ENCODE data around the gene PARD3.

Gene PARD3

DNA sequence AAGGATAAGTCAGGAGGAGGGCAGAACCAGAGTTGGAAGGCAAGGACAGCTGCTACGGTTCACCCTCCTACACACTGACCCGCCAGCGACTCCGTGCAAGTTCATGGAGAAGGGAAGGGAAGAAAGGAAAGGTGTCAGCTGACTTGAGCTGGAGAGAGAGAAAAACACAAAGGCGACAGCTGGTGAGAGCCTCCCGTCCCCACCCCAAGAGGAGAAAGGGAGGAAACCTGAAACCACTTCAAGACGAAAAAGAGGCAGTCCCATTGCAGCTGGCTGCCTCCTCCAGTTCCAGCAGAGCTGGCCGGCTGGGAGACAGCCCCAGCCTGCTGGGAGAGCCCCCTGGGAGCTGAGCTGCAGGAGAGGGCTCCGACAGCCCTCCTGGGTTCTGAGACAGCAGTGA, 75.2 kb downstream of the PARD3 start:
- H3K4me3 ChIP-seq (ENCODE audit: low read depth, low read length) = no peak overlapping the region
- no peak for DNase-seq (ENCODE audit: low read depth)

DNA sequence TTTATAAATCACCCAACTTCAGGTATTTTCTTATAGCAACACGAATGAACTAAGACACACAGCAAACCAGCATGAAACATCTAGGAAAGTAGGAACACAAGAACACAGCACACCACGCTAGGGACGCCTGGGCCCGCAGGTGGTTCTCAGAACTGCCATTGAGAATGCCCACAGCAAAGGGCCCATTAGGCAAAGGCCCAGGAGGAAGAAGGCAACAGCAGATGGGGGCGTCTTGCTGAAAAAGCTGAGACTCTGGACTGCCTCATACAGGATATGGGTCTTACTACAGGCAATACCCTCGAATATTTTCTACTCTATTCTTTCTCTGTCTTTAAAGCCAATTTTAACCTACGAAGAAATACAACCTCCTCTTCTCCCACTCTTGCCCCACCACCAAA, 77.3 kb downstream of the PARD3 start:
- DNase-seq (ENCODE audit: low read depth) = no peak
- TF ChIP-seq, protein P1, sequence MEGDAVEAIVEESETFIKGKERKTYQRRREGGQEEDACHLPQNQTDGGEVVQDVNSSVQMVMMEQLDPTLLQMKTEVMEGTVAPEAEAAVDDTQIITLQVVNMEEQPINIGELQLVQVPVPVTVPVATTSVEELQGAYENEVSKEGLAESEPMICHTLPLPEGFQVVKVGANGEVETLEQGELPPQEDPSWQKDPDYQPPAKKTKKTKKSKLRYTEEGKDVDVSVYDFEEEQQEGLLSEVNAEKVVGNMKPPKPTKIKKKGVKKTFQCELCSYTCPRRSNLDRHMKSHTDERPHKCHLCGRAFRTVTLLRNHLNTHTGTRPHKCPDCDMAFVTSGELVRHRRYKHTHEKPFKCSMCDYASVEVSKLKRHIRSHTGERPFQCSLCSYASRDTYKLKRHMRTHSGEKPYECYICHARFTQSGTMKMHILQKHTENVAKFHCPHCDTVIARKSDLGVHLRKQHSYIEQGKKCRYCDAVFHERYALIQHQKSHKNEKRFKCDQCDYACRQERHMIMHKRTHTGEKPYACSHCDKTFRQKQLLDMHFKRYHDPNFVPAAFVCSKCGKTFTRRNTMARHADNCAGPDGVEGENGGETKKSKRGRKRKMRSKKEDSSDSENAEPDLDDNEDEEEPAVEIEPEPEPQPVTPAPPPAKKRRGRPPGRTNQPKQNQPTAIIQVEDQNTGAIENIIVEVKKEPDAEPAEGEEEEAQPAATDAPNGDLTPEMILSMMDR (IDR thresholded peaks at IDR 0.05; ENCODE audit: low read depth, low read length, missing control alignments) = no peak

More for the DNA sequence above, 75.2 kb downstream of the PARD3 start:
- TF ChIP-seq, protein P1 (IDR thresholded peaks at IDR 0.05; ENCODE audit: low read depth, low read length, missing control alignments) = no peak

DNA sequence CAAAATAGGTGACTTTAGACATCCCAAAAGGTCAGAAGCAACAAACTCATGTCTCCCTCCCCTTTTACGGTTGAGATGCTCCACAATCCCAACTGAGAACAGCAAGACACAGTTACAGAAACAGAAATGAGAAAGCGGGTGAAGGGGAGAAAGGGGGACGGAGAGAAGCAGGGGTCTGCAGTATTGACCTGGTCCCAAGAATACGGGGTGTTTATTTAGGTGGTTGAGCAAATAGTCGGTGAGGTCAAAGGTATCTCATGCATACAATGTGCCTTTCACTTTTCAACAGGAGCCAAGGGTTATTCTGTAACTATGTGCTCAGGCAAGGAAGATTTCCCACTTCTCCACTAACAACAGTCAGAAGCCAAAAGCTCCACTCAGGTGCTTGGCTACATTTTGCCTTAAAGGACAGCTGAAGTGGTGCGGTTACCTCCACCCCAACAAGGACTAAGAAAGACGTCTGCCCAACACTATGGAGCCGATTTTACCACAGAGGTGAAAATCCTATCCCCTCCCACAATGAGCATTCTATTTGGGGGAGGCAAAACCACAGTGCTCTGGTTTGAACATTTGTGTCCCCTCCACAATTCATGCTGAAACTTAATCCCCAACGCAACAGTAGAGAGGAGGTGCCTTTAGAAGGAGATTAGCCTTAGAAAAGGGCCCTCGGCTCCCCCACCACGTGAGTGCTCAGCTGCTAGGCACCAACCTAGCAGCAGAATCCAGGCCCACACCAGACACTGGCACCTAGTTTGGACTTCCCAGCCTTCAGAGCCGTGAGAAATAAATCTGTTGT, 77.9 kb downstream of the PARD3 start:
- DNase-seq (ENCODE audit: low read depth) = no peak

More for the DNA sequence above, 77.3 kb downstream of the PARD3 start:
- no peak overlapping the region for H3K4me3 ChIP-seq (ENCODE audit: low read depth, low read length)

DNA sequence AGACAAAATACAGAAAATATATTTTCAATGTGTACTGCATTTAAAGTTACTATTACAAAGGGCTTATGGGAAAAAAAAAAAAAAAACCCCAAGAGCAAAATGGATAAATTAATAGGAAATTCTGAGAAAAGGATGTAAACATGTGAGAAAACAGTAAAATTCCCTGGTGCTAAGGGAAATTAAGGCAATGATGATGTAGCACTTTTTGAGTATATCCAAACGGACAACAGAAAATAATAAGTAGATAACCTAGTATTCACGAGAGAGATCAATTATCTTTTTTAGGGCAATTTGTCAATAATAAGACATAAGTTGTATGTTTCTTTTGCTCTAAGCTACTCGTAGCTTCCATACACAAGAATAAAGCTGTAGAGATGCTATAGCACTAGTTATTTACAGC, 80.2 kb downstream of the PARD3 start:
- no peak for DNase-seq (ENCODE audit: low read depth)
- TF ChIP-seq, protein P1 (IDR thresholded peaks at IDR 0.05; ENCODE audit: low read depth, low read length, missing control alignments) = no peak
- no peak overlapping the region for H3K4me3 ChIP-seq (ENCODE audit: low read depth, low read length)

More for the DNA sequence above, 77.9 kb downstream of the PARD3 start:
- no peak overlapping the region for H3K4me3 ChIP-seq (ENCODE audit: low read depth, low read length)
- TF ChIP-seq, protein P1 (IDR thresholded peaks at IDR 0.05; ENCODE audit: low read depth, low read length, missing control alignments) = no peak

DNA sequence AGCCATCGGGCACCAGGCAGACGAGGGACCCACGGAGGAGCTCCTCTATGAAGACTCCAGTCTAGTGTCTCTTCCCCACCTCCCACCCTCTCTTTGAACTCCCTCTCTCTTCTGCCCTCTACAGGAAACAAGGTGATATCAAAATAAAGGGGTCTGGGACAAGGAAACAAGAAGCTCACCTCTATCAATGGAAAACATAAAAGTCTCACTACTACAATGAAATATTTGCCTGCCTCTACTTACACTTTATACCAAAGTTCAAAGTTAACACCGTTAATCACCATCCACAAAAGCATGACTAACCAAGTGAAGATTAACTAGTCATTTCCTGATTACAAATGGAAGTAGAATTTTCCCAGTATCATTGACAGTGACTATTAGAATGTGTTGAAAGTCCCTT, 82.2 kb downstream of the PARD3 start:
- no peak overlapping the region for H3K4me3 ChIP-seq (ENCODE audit: low read depth, low read length)
- no peak for DNase-seq (ENCODE audit: low read depth)
- TF ChIP-seq, protein P1 (IDR thresholded peaks at IDR 0.05; ENCODE audit: low read depth, low read length, missing control alignments) = peak; percentile 38

DNA sequence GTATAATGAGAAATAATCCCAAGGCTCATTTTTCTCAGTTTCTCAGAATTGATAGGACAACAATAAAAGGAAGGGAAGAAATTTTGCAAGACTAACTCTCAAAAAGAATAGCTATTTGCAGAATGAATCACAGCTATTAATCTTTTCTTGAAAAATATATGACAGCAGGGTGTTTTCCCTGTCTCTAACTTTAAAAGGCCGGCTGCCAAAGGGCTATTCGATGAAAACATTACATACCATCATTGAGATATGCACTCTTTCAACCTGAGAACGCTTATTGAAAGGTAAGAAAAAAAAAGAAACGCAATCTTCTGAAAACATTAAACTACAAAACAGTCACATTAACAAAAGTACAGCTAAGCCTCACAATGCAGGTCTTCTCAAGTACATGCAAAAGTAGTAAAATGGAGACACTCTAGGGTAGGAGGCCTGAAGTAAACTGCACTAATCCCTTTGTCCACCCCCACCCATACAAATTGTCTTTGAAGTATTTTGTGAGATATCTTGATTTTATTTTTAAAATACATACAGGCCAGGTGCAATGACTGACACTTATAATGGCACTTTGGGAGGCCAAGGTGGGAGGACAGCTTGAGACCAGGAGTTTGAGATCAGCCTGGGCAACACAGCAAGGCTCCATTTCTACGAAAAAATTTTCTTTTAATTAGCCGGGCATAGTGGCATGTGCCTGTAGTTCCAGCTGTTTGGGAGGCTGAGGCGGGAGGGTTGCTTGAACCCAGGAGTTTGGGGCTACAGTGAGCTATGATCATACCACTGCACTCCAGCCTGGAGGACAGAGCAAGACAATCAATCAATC, 83.0 kb downstream of the PARD3 start:
- no peak for DNase-seq (ENCODE audit: low read depth)
- no peak overlapping the region for H3K4me3 ChIP-seq (ENCODE audit: low read depth, low read length)
- TF ChIP-seq, protein P1 (IDR thresholded peaks at IDR 0.05; ENCODE audit: low read depth, low read length, missing control alignments) = no peak

All from GM12864 (cell line).